Measurements from ENCODE around the gene FAM200C.

DNA sequence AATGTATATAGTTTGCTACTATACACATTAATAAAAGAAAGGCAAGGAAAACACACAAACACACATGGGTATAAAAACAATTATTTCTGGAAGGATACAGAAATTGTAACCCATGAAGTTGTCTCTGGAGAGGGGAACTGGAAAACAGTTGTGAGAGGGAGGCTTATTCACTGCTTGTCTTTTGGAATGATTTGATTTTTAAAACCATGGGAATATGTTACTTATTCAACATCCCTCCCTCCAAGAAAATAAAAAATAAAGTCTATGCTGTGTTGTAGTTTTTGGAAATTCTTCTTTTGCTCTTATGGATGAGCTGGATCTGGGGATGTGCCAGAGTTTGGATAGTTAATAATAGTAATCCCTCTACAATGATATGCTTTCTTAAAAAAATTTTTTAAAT, 23.4 kb downstream of the FAM200C start:
- TF ChIP-seq EZH2 (IDR thresholded peaks at IDR 0.05; ENCODE audit: low read length, missing control alignments) = no peak
- TF ChIP-seq, protein P1, sequence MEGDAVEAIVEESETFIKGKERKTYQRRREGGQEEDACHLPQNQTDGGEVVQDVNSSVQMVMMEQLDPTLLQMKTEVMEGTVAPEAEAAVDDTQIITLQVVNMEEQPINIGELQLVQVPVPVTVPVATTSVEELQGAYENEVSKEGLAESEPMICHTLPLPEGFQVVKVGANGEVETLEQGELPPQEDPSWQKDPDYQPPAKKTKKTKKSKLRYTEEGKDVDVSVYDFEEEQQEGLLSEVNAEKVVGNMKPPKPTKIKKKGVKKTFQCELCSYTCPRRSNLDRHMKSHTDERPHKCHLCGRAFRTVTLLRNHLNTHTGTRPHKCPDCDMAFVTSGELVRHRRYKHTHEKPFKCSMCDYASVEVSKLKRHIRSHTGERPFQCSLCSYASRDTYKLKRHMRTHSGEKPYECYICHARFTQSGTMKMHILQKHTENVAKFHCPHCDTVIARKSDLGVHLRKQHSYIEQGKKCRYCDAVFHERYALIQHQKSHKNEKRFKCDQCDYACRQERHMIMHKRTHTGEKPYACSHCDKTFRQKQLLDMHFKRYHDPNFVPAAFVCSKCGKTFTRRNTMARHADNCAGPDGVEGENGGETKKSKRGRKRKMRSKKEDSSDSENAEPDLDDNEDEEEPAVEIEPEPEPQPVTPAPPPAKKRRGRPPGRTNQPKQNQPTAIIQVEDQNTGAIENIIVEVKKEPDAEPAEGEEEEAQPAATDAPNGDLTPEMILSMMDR (conservative IDR thresholded peaks at IDR 0.05 in 1 of 2, IDR thresholded peaks at IDR 0.05 in 1 of 2; ENCODE audit: low read depth in 1 of 2, low read length in 2 of 2) = no peak

Data from fibroblast of lung (primary cell).